ENCODE data around the gene TSSC4. TPM values are rescaled to one million over a fixed set of nuclear protein-coding genes. Genes with fewer than 3 reads are reported as not detected.

Gene TSSC4
- total and polyA plus RNA-seq, 5 donors from 2014 or later: 59.6 to 97.4 (median 69.8) TPM

DNA sequence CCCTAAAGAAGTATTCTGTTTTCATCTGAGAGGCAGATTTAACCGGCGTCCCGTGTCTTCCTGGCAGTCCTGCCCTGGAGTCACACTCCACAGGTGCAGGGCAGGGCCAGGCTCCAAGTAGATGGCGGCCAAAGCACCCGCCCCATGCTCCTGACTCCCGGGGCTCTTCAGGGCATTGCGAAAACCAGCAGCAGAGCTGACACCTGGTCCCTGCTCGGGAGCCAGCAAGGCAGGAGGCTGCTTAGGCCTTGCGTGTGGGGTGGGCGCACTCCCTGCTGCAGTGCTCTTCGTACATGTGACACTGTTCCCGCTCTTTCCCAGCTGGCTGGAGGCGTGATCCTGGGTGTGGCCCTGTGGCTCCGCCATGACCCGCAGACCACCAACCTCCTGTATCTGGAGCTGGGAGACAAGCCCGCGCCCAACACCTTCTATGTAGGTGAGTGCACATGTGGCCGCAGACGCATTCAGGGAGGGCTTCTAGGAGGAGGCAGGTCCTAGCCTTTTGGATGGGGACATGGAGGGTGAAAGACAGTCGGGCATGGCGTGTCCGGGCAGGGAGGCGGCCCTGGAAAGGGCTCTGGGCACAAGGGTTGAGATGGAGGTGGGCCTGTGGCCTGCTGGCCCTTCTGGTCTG, 10.3 kb upstream of the TSSC4 start:
- no peaks in the 10 kb centered on the region for H3K36me3 ChIP-seq (ENCODE audit: control insufficient read depth, insufficient read depth, low read length)
- ATAC-seq (ENCODE audit: low read depth in 2 of 2): no peak
- Mint-ChIP-seq H3K36me3 (no peaks in the 10 kb centered on the region), H3K27ac (peak overlapping the region in 1 of 3 donors; percentile 48), H3K4me1 (peaks cover 0 to 39% (median 10%) of the 10 kb centered on the region in 4 donors), H3K4me3 (peak overlapping the region in 1 of 4 donors; percentile 62), H3K27me3 (no peaks in the 10 kb centered on the region), H3K9me3 (peaks cover 0 to 1% (median 0%) of the 10 kb centered on the region in 7 donors)
- no peaks in the 10 kb centered on the region for H3K27me3 ChIP-seq (ENCODE audit: control insufficient read depth, insufficient read depth, low read length)
- H3K9me3 ChIP-seq (ENCODE audit: control insufficient read depth in 2 of 2, low read length in 2 of 2): no peaks in the 10 kb centered on the region
- DNase-seq: no peak
- H3K4me1 ChIP-seq (ENCODE audit: control insufficient read depth, insufficient read depth, low read length, poor library complexity, severe bottlenecking): peaks cover 26% of the 10 kb centered on the region
- H3K4me3 ChIP-seq (ENCODE audit: low read depth, low read length): no peak overlapping the region
- H3K27ac ChIP-seq (ENCODE audit: insufficient read depth, low read length, poor library complexity, severe bottlenecking): no peak overlapping the region

GRCh38 chr11:2390725-2391151, 9.8 kb upstream of the TSSC4 start:
- Histone ChIP-seq H3K4me1 (ENCODE audit: control insufficient read depth, insufficient read depth, low read length, poor library complexity, severe bottlenecking) (peaks cover 24% of the 10 kb centered on the region), H3K27me3 (ENCODE audit: control insufficient read depth, insufficient read depth, low read length) (no peaks in the 10 kb centered on the region), H3K27ac (ENCODE audit: insufficient read depth, low read length, poor library complexity, severe bottlenecking) (no peak overlapping the region), H3K36me3 (ENCODE audit: control insufficient read depth, insufficient read depth, low read length) (no peaks in the 10 kb centered on the region), H3K4me3 (ENCODE audit: low read depth, low read length) (no peak overlapping the region), H3K9me3 (ENCODE audit: control insufficient read depth in 2 of 2, low read length in 2 of 2) (no peaks in the 10 kb centered on the region)
- DNase-seq (no peak), ATAC-seq (ENCODE audit: low read depth in 2 of 2) (no peak)
- H3K4me3 Mint-ChIP-seq: peak overlapping the region in 1 of 4 donors; percentile 30
- no peaks in the 10 kb centered on the region for H3K36me3 Mint-ChIP-seq
- H3K9me3 Mint-ChIP-seq: peaks cover 0 to 1% (median 0%) of the 10 kb centered on the region in 7 donors
- peak overlapping the region in 1 of 3 donors; percentile 14 for H3K27ac Mint-ChIP-seq
- no peaks in the 10 kb centered on the region for H3K27me3 Mint-ChIP-seq
- peaks cover 0 to 34% (median 7%) of the 10 kb centered on the region in 4 donors for H3K4me1 Mint-ChIP-seq

GRCh38 chr11:2391181-2391975, 9.2 kb upstream of the TSSC4 start:
- no peak overlapping the region for H3K27ac Mint-ChIP-seq

DNA sequence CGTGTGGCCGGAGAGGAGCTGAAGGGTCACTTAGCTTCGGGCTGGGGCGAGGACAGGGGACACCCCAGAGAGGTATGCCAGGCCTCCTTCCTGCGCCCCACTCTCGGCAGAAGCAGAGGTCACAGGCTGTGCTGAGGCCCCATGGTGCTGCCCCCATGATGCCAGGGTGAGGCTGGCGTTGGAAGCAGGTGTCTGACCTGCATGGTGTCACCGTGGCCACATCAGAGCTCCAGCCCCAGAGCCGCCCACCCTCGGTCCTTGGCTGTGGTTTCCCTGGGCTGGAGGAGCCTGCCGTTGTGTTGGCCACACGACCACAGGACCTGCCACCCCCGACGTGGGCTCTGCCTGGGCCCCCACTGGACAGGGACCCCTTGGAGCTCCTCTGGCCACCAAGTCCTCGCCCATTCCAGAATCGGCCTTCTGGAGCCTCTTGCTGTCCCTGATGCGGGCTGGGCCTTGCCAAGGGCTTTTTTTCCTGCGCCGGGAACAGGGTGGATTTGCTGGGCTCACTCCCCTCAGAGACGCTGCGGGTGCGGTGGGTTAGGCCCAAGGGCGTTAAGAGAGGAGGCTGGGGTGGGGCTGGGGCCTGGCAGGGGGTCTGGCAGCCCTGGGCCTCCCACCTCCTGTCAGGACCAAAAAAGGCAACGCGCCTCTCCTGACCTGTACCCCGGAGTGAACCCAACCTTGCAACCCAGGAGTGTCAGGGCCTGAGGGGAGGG, 8.2 kb upstream of the TSSC4 start:
- peaks cover 3% of the 10 kb centered on the region for H3K36me3 Mint-ChIP-seq
- no peak for ATAC-seq (ENCODE audit: low read depth in 2 of 2)
- no peak overlapping the region for H3K4me3 Mint-ChIP-seq
- H3K9me3 Mint-ChIP-seq: no peaks in the 10 kb centered on the region
- H3K4me1 Mint-ChIP-seq: peaks cover 0 to 20% (median 2%) of the 10 kb centered on the region in 4 donors
- no peak for DNase-seq
- H3K27me3 Mint-ChIP-seq: no peaks in the 10 kb centered on the region
- no peak overlapping the region for H3K27ac Mint-ChIP-seq
- Histone ChIP-seq H3K36me3 (ENCODE audit: control insufficient read depth, insufficient read depth, low read length) (peaks cover 2% of the 10 kb centered on the region), H3K27ac (ENCODE audit: insufficient read depth, low read length, poor library complexity, severe bottlenecking) (no peak overlapping the region), H3K27me3 (ENCODE audit: control insufficient read depth, insufficient read depth, low read length) (no peaks in the 10 kb centered on the region), H3K9me3 (ENCODE audit: control insufficient read depth in 2 of 2, low read length in 2 of 2) (no peaks in the 10 kb centered on the region), H3K4me1 (ENCODE audit: control insufficient read depth, insufficient read depth, low read length, poor library complexity, severe bottlenecking) (peaks cover 7% of the 10 kb centered on the region), H3K4me3 (ENCODE audit: low read depth, low read length) (no peak overlapping the region)

More at GRCh38 chr11:2391181-2391975, 9.2 kb upstream of the TSSC4 start:
- H3K36me3 Mint-ChIP-seq: no peaks in the 10 kb centered on the region
- no peaks in the 10 kb centered on the region for H3K9me3 Mint-ChIP-seq
- DNase-seq (no peak), ATAC-seq (ENCODE audit: low read depth in 2 of 2) (no peak)
- Histone ChIP-seq H3K27me3 (ENCODE audit: control insufficient read depth, insufficient read depth, low read length) (no peaks in the 10 kb centered on the region), H3K36me3 (ENCODE audit: control insufficient read depth, insufficient read depth, low read length) (peaks cover 2% of the 10 kb centered on the region), H3K4me3 (ENCODE audit: low read depth, low read length) (no peak overlapping the region), H3K9me3 (ENCODE audit: control insufficient read depth in 2 of 2, low read length in 2 of 2) (no peaks in the 10 kb centered on the region), H3K27ac (ENCODE audit: insufficient read depth, low read length, poor library complexity, severe bottlenecking) (no peak overlapping the region), H3K4me1 (ENCODE audit: control insufficient read depth, insufficient read depth, low read length, poor library complexity, severe bottlenecking) (peaks cover 17% of the 10 kb centered on the region)
- H3K4me3 Mint-ChIP-seq: no peak overlapping the region
- H3K27me3 Mint-ChIP-seq: no peaks in the 10 kb centered on the region
- peaks cover 0 to 28% (median 2%) of the 10 kb centered on the region in 4 donors for H3K4me1 Mint-ChIP-seq

DNA sequence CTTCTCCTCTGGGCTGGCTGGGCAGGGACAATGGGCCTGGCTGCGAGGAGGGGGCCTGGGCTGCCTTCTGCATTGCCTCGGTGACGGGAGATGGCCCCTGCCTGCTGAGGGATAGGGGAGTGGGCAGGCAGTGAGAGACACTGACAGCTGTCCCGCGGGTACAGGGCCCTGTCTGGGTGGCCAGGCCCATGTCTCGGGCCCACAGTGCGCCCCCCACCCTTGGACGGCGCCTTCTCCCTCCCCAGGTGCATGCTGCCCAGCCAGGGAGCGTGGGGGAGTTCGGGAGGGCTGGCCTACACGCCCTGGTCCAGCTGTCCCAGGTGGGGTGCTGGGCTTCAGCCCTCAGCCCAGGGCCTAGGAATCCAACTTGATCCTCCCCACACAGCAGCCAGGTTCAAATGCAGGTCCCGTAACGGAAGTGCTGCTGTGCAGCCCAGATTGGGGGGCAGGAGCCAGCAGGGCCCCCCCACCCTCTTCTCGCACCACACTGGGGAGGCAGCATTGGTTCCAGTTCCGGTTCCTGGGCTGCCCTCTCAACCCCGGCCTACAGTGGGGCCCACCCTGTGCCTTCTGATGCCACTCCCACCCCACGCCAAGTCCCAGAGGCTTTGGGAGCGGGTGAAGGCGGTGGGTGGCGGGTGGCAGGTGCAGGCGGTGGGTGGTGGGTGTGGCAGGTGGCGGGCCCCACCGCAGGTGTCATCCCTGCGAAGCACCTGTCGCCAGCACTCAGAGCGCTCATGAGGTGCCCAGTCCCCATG, 7.3 kb upstream of the TSSC4 start:
- H3K36me3 Mint-ChIP-seq: peaks cover 3% of the 10 kb centered on the region
- no peaks in the 10 kb centered on the region for H3K9me3 Mint-ChIP-seq
- Histone ChIP-seq H3K36me3 (ENCODE audit: control insufficient read depth, insufficient read depth, low read length) (peaks cover 2% of the 10 kb centered on the region), H3K4me3 (ENCODE audit: low read depth, low read length) (no peak overlapping the region), H3K27me3 (ENCODE audit: control insufficient read depth, insufficient read depth, low read length) (no peaks in the 10 kb centered on the region), H3K9me3 (ENCODE audit: control insufficient read depth in 2 of 2, low read length in 2 of 2) (no peaks in the 10 kb centered on the region), H3K27ac (ENCODE audit: insufficient read depth, low read length, poor library complexity, severe bottlenecking) (no peak overlapping the region), H3K4me1 (ENCODE audit: control insufficient read depth, insufficient read depth, low read length, poor library complexity, severe bottlenecking) (peaks cover 4% of the 10 kb centered on the region)
- DNase-seq (no peak), ATAC-seq (ENCODE audit: low read depth in 2 of 2) (no peak)
- no peak overlapping the region for H3K4me3 Mint-ChIP-seq
- no peak overlapping the region for H3K27ac Mint-ChIP-seq
- H3K27me3 Mint-ChIP-seq: no peaks in the 10 kb centered on the region
- H3K4me1 Mint-ChIP-seq: peaks cover 0 to 15% (median 4%) of the 10 kb centered on the region in 4 donors

DNA sequence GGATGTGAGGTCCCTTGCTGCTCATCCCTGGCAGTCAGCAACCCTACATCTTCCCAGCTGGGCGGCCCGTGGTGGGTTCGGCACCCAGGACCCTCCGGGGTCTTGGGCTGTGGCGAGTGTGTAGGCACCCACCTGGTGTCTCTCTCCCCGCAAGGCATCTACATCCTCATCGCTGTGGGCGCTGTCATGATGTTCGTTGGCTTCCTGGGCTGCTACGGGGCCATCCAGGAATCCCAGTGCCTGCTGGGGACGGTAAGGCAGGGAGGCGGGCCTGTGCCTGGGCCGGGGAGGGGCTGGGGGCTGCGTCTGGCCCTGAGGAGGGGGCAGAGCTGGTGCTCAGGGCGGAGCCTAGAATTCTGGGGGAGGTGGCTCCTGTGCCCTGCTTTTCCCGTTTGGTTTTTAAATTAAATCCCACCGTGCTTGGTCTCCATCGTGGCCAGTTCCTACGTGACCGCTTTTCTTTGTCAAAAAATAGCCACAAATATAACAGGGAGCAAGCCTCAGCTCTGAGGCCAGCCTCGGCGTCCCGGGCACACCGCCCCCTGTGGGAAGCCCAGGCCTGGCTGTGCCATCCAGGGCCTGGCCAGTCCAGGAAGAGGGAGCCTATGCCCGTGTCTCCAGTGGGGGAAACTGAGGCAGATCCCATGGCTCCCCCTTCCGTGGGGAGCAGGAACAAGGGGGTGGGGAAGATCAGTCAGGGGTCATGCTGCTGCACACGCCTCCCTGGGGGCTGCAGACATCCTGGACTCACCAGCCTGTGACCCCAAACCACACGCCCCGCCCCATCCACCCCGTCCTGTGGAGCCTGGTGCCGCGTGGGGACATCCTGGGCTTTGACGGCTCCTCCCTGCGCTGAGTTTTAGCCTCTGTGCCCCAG, 6.4 kb upstream of the TSSC4 start:
- H3K27me3 ChIP-seq (ENCODE audit: control insufficient read depth, insufficient read depth, low read length): no peaks in the 10 kb centered on the region
- ATAC-seq (ENCODE audit: low read depth in 2 of 2) (no peak), DNase-seq (no peak)
- Mint-ChIP-seq H3K27ac (no peak overlapping the region), H3K4me1 (peaks cover 0 to 12% (median 6%) of the 10 kb centered on the region in 4 donors), H3K36me3 (peaks cover 3% of the 10 kb centered on the region), H3K9me3 (no peaks in the 10 kb centered on the region), H3K4me3 (no peak overlapping the region), H3K27me3 (no peaks in the 10 kb centered on the region)
- H3K4me1 ChIP-seq (ENCODE audit: control insufficient read depth, insufficient read depth, low read length, poor library complexity, severe bottlenecking): peaks cover 3% of the 10 kb centered on the region
- no peaks in the 10 kb centered on the region for H3K9me3 ChIP-seq (ENCODE audit: control insufficient read depth in 2 of 2, low read length in 2 of 2)
- H3K27ac ChIP-seq (ENCODE audit: insufficient read depth, low read length, poor library complexity, severe bottlenecking): no peak overlapping the region
- peaks cover 2% of the 10 kb centered on the region for H3K36me3 ChIP-seq (ENCODE audit: control insufficient read depth, insufficient read depth, low read length)
- no peak overlapping the region for H3K4me3 ChIP-seq (ENCODE audit: low read depth, low read length)

GRCh38 chr11:2394818-2395105, 5.8 kb upstream of the TSSC4 start:
- DNase-seq: no peak
- Histone ChIP-seq H3K9me3 (ENCODE audit: control insufficient read depth in 2 of 2, low read length in 2 of 2) (no peaks in the 10 kb centered on the region), H3K27ac (ENCODE audit: insufficient read depth, low read length, poor library complexity, severe bottlenecking) (no peak overlapping the region), H3K36me3 (ENCODE audit: control insufficient read depth, insufficient read depth, low read length) (peaks cover 2% of the 10 kb centered on the region), H3K4me3 (ENCODE audit: low read depth, low read length) (no peak overlapping the region), H3K27me3 (ENCODE audit: control insufficient read depth, insufficient read depth, low read length) (no peaks in the 10 kb centered on the region), H3K4me1 (ENCODE audit: control insufficient read depth, insufficient read depth, low read length, poor library complexity, severe bottlenecking) (peaks cover 7% of the 10 kb centered on the region)
- H3K27ac Mint-ChIP-seq: peak overlapping the region in 1 of 3 donors; percentile 48
- no peaks in the 10 kb centered on the region for H3K9me3 Mint-ChIP-seq
- peaks cover 0 to 8% (median 4%) of the 10 kb centered on the region in 4 donors for H3K4me1 Mint-ChIP-seq
- no peak overlapping the region for H3K4me3 Mint-ChIP-seq
- H3K36me3 Mint-ChIP-seq: peaks cover 3% of the 10 kb centered on the region
- no peaks in the 10 kb centered on the region for H3K27me3 Mint-ChIP-seq
- ATAC-seq (ENCODE audit: low read depth in 2 of 2): no peak

Measured in CD4-positive, CD25-positive, alpha-beta regulatory T cell (primary cell).